HG02981 (cell line): ENCODE data around the gene BHLHE23.

ENCODE experiments used
- ATAC-seq: cut with Tn5 transposase; IDR thresholded peaks from one replicate; pipeline ENCODE4 v1.9.1; 2021; ENCODE audit warnings: mild to moderate bottlenecking, moderate library complexity; ENCODE audit not compliant: unreplicated experiment

The BHLHE23 gene

GRCh38 chr20:63006540-63007359 lies at the start of gene BHLHE23:
BHLHE23 (minus strand) TSS chr20:63006964; CDS start chr20:63006774, 190 bp downstream.
- no peak for ATAC-seq

GRCh38 chr20:63055575-63056235 lies 48.9 kb upstream of the BHLHE23 start:
- ATAC-seq = no peak

GRCh38 chr20:63054681-63055240 lies 48.0 kb upstream of the BHLHE23 start:
- no peak for ATAC-seq

GRCh38 chr20:63054103-63054474 lies 47.3 kb upstream of the BHLHE23 start:
- ATAC-seq = no peak

- ATAC-seq = no peak
Observed at GRCh38 chr20:63053432-63054102, 46.8 kb upstream of the BHLHE23 start.

- no peak for ATAC-seq
Observed at GRCh38 chr20:63052571-63053431, 46.0 kb upstream of the BHLHE23 start.

- no peak for ATAC-seq
Observed at GRCh38 chr20:63051911-63052310, 45.1 kb upstream of the BHLHE23 start.

- no peak for ATAC-seq
Observed at GRCh38 chr20:63051186-63051860, 44.6 kb upstream of the BHLHE23 start.

- ATAC-seq = no peak
Observed at GRCh38 chr20:63050406-63050805, 43.6 kb upstream of the BHLHE23 start.

GRCh38 chr20:63049561-63050221 lies 42.9 kb upstream of the BHLHE23 start:
- ATAC-seq = no peak

- no peak for ATAC-seq
Observed at GRCh38 chr20:63049191-63049518, 42.4 kb upstream of the BHLHE23 start.

- no peak for ATAC-seq
Observed at GRCh38 chr20:63048516-63049190, 41.9 kb upstream of the BHLHE23 start.

GRCh38 chr20:63047946-63048345 lies 41.2 kb upstream of the BHLHE23 start:
- no peak for ATAC-seq

GRCh38 chr20:63047267-63047666 lies 40.5 kb upstream of the BHLHE23 start:
- no peak for ATAC-seq

- no peak for ATAC-seq
Observed at GRCh38 chr20:63046841-63047240, 40.1 kb upstream of the BHLHE23 start.

GRCh38 chr20:63045991-63046390 lies 39.2 kb upstream of the BHLHE23 start:
- no peak for ATAC-seq

- ATAC-seq = no peak
Observed at GRCh38 chr20:63045401-63045800, 38.6 kb upstream of the BHLHE23 start.

GRCh38 chr20:63044605-63045004 lies 37.8 kb upstream of the BHLHE23 start:
- no peak for ATAC-seq

GRCh38 chr20:63044204-63044600 lies 37.4 kb upstream of the BHLHE23 start:
- no peak for ATAC-seq
